ENCODE results near the gene PGLYRP4. TPM values are rescaled to one million over a fixed set of nuclear protein-coding genes. Genes with fewer than 3 reads are reported as not detected.
A peak's percentile ranks its signal among the peaks of the same experiment; 100 is the strongest.

The PGLYRP4 gene
- total and polyA plus RNA-seq, 2 of the 4 experiments (the other 2 are of a cell fraction): not detected

DNA sequence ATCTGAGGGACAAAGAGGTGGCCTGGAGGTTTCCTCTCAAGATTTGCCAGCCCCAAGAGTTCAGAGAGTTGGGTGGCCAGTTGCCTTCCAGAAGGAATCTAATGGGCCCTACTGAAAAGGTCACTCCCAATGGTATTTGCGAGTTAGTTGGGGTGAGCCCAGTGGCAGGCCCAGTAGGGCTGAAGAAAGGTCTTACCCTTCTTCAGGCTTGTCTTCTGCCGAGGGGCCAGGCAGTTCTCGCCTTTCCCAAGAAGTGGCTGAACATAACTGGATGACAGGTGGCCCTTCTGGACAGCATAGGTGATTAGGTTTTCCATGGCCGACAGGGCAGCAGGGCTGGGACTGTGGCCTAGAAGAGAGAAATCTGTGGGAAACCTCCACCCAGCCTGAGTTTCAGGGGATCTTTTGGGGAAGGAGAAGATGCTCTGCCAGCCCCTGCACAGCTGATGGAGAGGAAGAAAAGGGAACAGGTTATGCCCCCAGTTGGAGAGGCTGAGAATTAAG, 7.2 kb downstream of the PGLYRP4 start:
- intact Hi-C loops (cut with micrococcal nuclease) (no loop called here), in situ Hi-C loops (cut with MboI; ENCODE audit: low sequenced_read_pairs) (no loop called here), dilution Hi-C loops (cut with HindIII; ENCODE audit: low sequenced_read_pairs, unreplicated experiment) (no loop called here)
- H2AFZ ChIP-seq (replicated peaks; ENCODE audit: low read length, poor library complexity): no peak overlapping the region
- H3K56ac ChIP-seq (ENCODE audit: extremely low read depth, insufficient read depth, low read length): no peak overlapping the region
- H3K9me3 ChIP-seq (ENCODE audit: control insufficient read depth, insufficient read depth, low read length): no peaks in the 10 kb centered on the region
- H4K91ac ChIP-seq (ENCODE audit: insufficient read depth, low read depth, low read length): no peak overlapping the region
- H2BK120ac ChIP-seq (ENCODE audit: low read depth, low read length): no peak overlapping the region
- H2AK5ac ChIP-seq (ENCODE audit: low read depth, low read length): no peak overlapping the region
- no peaks in the 10 kb centered on the region for H3K36me3 ChIP-seq (ENCODE audit: control insufficient read depth, insufficient read depth, low read length)
- no peak overlapping the region for H3K4me3 ChIP-seq (ENCODE audit: insufficient read depth, low read depth, low read length)
- no peak overlapping the region for H2BK20ac ChIP-seq (ENCODE audit: low read depth, low read length)
- H3K9me1 ChIP-seq (ENCODE audit: insufficient read depth, low read length): no peaks in the 10 kb centered on the region
- H4K20me1 ChIP-seq (ENCODE audit: insufficient read depth, low read length): no peaks in the 10 kb centered on the region
- DNase-seq: no peak
- no peak overlapping the region for H2BK15ac ChIP-seq (ENCODE audit: low read depth, low read length)
- no peak overlapping the region for H3K4me2 ChIP-seq (ENCODE audit: low read depth, low read length)
- no peak for TF ChIP-seq SMC3 (IDR thresholded peaks at IDR 0.05; ENCODE audit: low read depth, low read length)
- TF ChIP-seq RCOR1 (IDR thresholded peaks at IDR 0.05; ENCODE audit: insufficient replicate concordance, low read length): no peak
- TF ChIP-seq, protein P1, sequence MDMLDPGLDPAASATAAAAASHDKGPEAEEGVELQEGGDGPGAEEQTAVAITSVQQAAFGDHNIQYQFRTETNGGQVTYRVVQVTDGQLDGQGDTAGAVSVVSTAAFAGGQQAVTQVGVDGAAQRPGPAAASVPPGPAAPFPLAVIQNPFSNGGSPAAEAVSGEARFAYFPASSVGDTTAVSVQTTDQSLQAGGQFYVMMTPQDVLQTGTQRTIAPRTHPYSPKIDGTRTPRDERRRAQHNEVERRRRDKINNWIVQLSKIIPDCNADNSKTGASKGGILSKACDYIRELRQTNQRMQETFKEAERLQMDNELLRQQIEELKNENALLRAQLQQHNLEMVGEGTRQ (IDR thresholded peaks at IDR 0.05; ENCODE audit: low read depth, low read length): no peak
- ChIA-PET POLR2A (ENCODE audit: unreplicated experiment) (no interaction called here), CTCF (no interaction called here)
- no peak overlapping the region for H3K9ac ChIP-seq (ENCODE audit: low read depth, low read length)
- H3K27me3 ChIP-seq (ENCODE audit: control insufficient read depth, insufficient read depth, low read length): peaks cover 4% of the 10 kb centered on the region
- no peaks in the 10 kb centered on the region for H3K4me1 ChIP-seq (ENCODE audit: control insufficient read depth, insufficient read depth, low read length)
- no peak for ATAC-seq (ENCODE audit: low read depth)
- no peak overlapping the region for H4K8ac ChIP-seq (ENCODE audit: low read depth in 2 of 2, low read length in 2 of 2)
- WGBS, 2 experiments (ENCODE audit: extremely low coverage in 2 of 2, insufficient read length in 1 of 2): 58% methylated on average over 2 of the region's 4 CpGs; no CpG with 5 or more reads in 1 of the 2 experiments
- no peak overlapping the region for H3K18ac ChIP-seq (ENCODE audit: low read depth, low read length)
- no peak overlapping the region for H2BK5ac ChIP-seq (ENCODE audit: low read depth, low read length, poor library complexity, severe bottlenecking)
- H3K14ac ChIP-seq (replicated peaks; ENCODE audit: low read depth, low read length): no peak overlapping the region
- no peaks in the 10 kb centered on the region for H3K79me1 ChIP-seq (ENCODE audit: low read depth in 1 of 2, low read length in 2 of 2)
- peak overlapping the region; percentile 13 for H2AK9ac ChIP-seq (replicated peaks; ENCODE audit: low read depth, low read length, poor library complexity)
- H4K5ac ChIP-seq (ENCODE audit: low read depth, low read length): no peak overlapping the region
- H3K23ac ChIP-seq (ENCODE audit: low read depth, low read length): no peak overlapping the region
- H3K4ac ChIP-seq (ENCODE audit: low read depth, low read length): no peak overlapping the region
- no TSS peak for BruUV-seq (replicated peaks)
- no peak overlapping the region for H3K27ac ChIP-seq (ENCODE audit: insufficient read depth, low read length)
